Dermis blood vessel endothelial cell (primary cell): Measurements from ENCODE around the gene MED13. TPM values are rescaled to one million over a fixed set of nuclear protein-coding genes. Genes with fewer than 3 reads are reported as not detected.
"Not testable (repeated sequence)": the region's sequence is repeated elsewhere in the genome, so short reads cannot be mapped to it uniquely, and the experiment has no call there.

Experiments used
- DNase-seq: peaks from one replicate; pipeline ENCODE4 v3.0.0; 2010
- total RNA-seq: library from RNA; depleted of rRNA; stranded (reverse); fragments of >200 nt; gene quantifications from 2 replicates; pipeline ENCODE4 v1.2.3, GENCODE V29; 2014

The MED13 gene
- total RNA-seq, 1 donor from 2014 or later: 41.4 TPM

- DNase-seq: no peak
Measured at GRCh38 chr17:61895391-61895790, 169.7 kb downstream of the MED13 start.

- not testable (repeated sequence) for DNase-seq
Measured at GRCh38 chr17:61894310-61894709, 170.8 kb downstream of the MED13 start.

Other genes starting within 250 kb of the MED13 start
- 4.3 and 9.3 TPM in 2 replicates for gene BRIP1, start 201.8 kb downstream of the MED13 start, total RNA-seq
- 20.3 and 22.9 TPM in 2 replicates for gene INTS2, start 137.3 kb downstream of the MED13 start, total RNA-seq